SK-N-SH (cell line): ENCODE data around the gene ATG4B.

ENCODE experiments used
- FOXM1 ChIP-seq: IDR thresholded peaks from 2 replicates; pipeline ENCODE4 v1.4.0; 2012; ENCODE audit warnings: low read depth, mild to moderate bottlenecking
- JUND ChIP-seq: IDR thresholded peaks from 2 replicates; pipeline ENCODE4 v1.4.0; 2012
- MEF2A ChIP-seq: IDR thresholded peaks from 2 replicates; pipeline ENCODE4 v1.4.0; 2012; ENCODE audit warnings: low read depth, borderline replicate concordance
- MXI1 ChIP-seq: IDR thresholded peaks from 2 replicates; pipeline ENCODE4 v1.6.1; 2012; ENCODE audit warnings: mild to moderate bottlenecking, low read depth, low read length, improper control_type of control experiment
- NFIC ChIP-seq: IDR thresholded peaks from 2 replicates; pipeline ENCODE4 v1.4.0; 2012; ENCODE audit warnings: borderline replicate concordance
- POLR2AphosphoS5 ChIP-seq: IDR thresholded peaks from 2 replicates; pipeline ENCODE4 v1.6.1; 2012; ENCODE audit warnings: low read depth, low read length
- RFX5 ChIP-seq: IDR thresholded peaks from 2 replicates; pipeline ENCODE4 v1.6.1; 2012; ENCODE audit warnings: mild to moderate bottlenecking, improper control_type of control experiment, low read length
- TF ChIP-seq, protein P1 (sequence below): fragments of 200-600 bp; sonication (generic); IDR thresholded peaks from 2 replicates; pipeline ENCODE4 v1.6.1; 2017; ENCODE audit warnings: antibody characterized with exemption, mild to moderate bottlenecking, moderate library complexity
- TF ChIP-seq, protein P2 (sequence below): IDR thresholded peaks from 2 replicates; pipeline ENCODE4; 2012
- TF ChIP-seq, protein P3 (sequence below): IDR thresholded peaks from 2 replicates; pipeline ENCODE4 v1.4.0; 2012; ENCODE audit warnings: low read depth, borderline replicate concordance

DNA sequence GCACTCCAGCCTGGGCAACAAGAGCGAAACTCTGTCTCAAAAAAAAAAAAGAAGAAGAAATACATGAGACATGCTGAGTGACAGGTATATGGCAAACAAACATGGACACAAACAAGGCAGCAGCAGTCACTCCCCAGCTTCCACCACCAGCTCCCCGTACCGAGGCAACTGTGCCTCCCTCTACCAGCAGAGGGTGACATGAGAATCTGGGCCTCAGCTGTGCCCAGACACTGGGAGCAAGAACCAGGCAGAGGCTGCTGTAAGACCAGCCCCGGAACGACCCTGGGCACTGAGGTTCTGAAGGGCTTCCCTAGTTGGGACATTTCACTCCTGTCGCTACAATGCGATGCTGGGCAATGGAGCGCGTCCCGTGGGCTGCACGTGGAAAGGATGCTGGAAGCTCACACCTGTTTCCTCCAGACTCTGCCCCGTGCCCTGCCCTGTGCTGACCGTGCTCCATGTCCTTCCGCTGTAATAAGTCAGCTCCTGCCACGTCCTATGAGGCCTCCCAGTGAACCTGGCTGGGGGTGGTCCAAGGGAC lies 41.8 kb upstream of the ATG4B start:
- TF ChIP-seq, protein P1, sequence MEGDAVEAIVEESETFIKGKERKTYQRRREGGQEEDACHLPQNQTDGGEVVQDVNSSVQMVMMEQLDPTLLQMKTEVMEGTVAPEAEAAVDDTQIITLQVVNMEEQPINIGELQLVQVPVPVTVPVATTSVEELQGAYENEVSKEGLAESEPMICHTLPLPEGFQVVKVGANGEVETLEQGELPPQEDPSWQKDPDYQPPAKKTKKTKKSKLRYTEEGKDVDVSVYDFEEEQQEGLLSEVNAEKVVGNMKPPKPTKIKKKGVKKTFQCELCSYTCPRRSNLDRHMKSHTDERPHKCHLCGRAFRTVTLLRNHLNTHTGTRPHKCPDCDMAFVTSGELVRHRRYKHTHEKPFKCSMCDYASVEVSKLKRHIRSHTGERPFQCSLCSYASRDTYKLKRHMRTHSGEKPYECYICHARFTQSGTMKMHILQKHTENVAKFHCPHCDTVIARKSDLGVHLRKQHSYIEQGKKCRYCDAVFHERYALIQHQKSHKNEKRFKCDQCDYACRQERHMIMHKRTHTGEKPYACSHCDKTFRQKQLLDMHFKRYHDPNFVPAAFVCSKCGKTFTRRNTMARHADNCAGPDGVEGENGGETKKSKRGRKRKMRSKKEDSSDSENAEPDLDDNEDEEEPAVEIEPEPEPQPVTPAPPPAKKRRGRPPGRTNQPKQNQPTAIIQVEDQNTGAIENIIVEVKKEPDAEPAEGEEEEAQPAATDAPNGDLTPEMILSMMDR, result no peak
- TF ChIP-seq POLR2AphosphoS5 (no peak), MEF2A (no peak), RFX5 (no peak), NFIC (no peak), FOXM1 (no peak), JUND (no peak), MXI1 (no peak)
- TF ChIP-seq, protein P2, sequence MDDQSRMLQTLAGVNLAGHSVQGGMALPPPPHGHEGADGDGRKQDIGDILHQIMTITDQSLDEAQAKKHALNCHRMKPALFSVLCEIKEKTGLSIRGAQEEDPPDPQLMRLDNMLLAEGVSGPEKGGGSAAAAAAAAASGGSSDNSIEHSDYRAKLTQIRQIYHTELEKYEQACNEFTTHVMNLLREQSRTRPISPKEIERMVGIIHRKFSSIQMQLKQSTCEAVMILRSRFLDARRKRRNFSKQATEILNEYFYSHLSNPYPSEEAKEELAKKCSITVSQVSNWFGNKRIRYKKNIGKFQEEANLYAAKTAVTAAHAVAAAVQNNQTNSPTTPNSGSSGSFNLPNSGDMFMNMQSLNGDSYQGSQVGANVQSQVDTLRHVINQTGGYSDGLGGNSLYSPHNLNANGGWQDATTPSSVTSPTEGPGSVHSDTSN, result no peak
- TF ChIP-seq, protein P3, sequence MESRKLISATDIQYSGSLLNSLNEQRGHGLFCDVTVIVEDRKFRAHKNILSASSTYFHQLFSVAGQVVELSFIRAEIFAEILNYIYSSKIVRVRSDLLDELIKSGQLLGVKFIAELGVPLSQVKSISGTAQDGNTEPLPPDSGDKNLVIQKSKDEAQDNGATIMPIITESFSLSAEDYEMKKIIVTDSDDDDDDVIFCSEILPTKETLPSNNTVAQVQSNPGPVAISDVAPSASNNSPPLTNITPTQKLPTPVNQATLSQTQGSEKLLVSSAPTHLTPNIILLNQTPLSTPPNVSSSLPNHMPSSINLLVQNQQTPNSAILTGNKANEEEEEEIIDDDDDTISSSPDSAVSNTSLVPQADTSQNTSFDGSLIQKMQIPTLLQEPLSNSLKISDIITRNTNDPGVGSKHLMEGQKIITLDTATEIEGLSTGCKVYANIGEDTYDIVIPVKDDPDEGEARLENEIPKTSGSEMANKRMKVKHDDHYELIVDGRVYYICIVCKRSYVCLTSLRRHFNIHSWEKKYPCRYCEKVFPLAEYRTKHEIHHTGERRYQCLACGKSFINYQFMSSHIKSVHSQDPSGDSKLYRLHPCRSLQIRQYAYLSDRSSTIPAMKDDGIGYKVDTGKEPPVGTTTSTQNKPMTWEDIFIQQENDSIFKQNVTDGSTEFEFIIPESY, result no peak
